ENCODE results near the gene PTK7. TPM values are rescaled to one million over a fixed set of nuclear protein-coding genes. Genes with fewer than 3 reads are reported as not detected.

Gene PTK7
- total and polyA plus RNA-seq, 2 experiments from 2014 or later = 127 to 162 TPM

GRCh38 chr6:43089874-43090558, 13.9 kb downstream of the PTK7 start:
- Histone ChIP-seq H3K27me3 (no peaks in the 10 kb centered on the region), H3K79me2 (peaks cover 93% of the 10 kb centered on the region), H3K27ac (peak overlapping the region; percentile 89), H4K20me1 (ENCODE audit: insufficient read depth, poor library complexity, severe bottlenecking) (peaks cover 14% of the 10 kb centered on the region), H3K4me1 (ENCODE audit: insufficient read depth) (peaks cover 42% of the 10 kb centered on the region), H2AFZ (no peak overlapping the region), H3K4me3 (no peak overlapping the region), H3K36me3 (replicated peaks; ENCODE audit: insufficient read depth, low read depth) (no peaks in the 10 kb centered on the region), H3K9me3 (ENCODE audit: low read depth) (no peaks in the 10 kb centered on the region), H3K9me2 (replicated peaks; ENCODE audit: insufficient read depth) (no peaks in the 10 kb centered on the region), H3K4me2 (peak overlapping the region; percentile 68)
- DNase-seq (ENCODE audit: low spot score) = peak; percentile 37
- 32% methylated on average over 8 of the region's 8 CpGs for WGBS (ENCODE audit: low lambda C conversion rate, missing lambda C conversion rate)
- TF ChIP-seq EZH2 (IDR thresholded peaks at IDR 0.05; ENCODE audit: borderline replicate concordance) = no peak
- no peak for TF ChIP-seq EZH2phosphoT487 (IDR thresholded peaks at IDR 0.05; ENCODE audit: low read depth, severe bottlenecking, unreplicated experiment)
- TF ChIP-seq, protein P1, sequence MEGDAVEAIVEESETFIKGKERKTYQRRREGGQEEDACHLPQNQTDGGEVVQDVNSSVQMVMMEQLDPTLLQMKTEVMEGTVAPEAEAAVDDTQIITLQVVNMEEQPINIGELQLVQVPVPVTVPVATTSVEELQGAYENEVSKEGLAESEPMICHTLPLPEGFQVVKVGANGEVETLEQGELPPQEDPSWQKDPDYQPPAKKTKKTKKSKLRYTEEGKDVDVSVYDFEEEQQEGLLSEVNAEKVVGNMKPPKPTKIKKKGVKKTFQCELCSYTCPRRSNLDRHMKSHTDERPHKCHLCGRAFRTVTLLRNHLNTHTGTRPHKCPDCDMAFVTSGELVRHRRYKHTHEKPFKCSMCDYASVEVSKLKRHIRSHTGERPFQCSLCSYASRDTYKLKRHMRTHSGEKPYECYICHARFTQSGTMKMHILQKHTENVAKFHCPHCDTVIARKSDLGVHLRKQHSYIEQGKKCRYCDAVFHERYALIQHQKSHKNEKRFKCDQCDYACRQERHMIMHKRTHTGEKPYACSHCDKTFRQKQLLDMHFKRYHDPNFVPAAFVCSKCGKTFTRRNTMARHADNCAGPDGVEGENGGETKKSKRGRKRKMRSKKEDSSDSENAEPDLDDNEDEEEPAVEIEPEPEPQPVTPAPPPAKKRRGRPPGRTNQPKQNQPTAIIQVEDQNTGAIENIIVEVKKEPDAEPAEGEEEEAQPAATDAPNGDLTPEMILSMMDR (IDR thresholded peaks at IDR 0.05; ENCODE audit: poor library complexity) = no peak

DNA sequence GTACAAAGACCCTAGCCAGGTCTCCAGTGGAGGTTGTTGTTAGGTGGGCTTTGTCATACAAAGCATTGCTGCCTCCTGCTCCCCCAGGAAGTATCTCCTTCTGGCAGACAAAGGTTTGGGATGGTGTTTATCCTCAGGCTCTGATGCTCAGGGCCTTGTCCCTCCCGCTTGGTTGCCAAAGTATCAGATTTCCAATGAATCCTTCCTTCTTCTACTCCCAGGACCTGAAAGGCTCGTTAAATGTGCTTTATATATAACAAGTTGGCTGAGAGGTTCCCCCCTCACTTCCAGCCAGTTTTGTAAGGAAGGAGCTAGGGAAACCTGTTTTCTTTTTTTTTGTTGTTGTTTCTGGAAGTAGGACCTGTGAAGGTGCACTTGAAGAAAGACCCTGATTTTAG, 14.4 kb downstream of the PTK7 start:
- no peaks in the 10 kb centered on the region for H3K36me3 ChIP-seq (replicated peaks; ENCODE audit: insufficient read depth, low read depth)
- peaks cover 93% of the 10 kb centered on the region for H3K79me2 ChIP-seq
- H4K20me1 ChIP-seq (ENCODE audit: insufficient read depth, poor library complexity, severe bottlenecking) = peaks cover 14% of the 10 kb centered on the region
- H3K27me3 ChIP-seq = no peaks in the 10 kb centered on the region
- WGBS (ENCODE audit: low lambda C conversion rate, missing lambda C conversion rate) = 10% methylated on average over 2 of the region's 2 CpGs
- H3K9me3 ChIP-seq (ENCODE audit: low read depth) = no peaks in the 10 kb centered on the region
- H3K4me1 ChIP-seq (ENCODE audit: insufficient read depth) = peaks cover 43% of the 10 kb centered on the region
- peak overlapping the region; percentile 68 for H3K4me2 ChIP-seq
- no peak for TF ChIP-seq EZH2 (IDR thresholded peaks at IDR 0.05; ENCODE audit: borderline replicate concordance)
- TF ChIP-seq, protein P1 (IDR thresholded peaks at IDR 0.05; ENCODE audit: poor library complexity) = no peak
- TF ChIP-seq EZH2phosphoT487 (IDR thresholded peaks at IDR 0.05; ENCODE audit: low read depth, severe bottlenecking, unreplicated experiment) = no peak
- H3K9me2 ChIP-seq (replicated peaks; ENCODE audit: insufficient read depth) = no peaks in the 10 kb centered on the region
- DNase-seq (ENCODE audit: low spot score) = peak; percentile 62
- H2AFZ ChIP-seq = no peak overlapping the region
- H3K4me3 ChIP-seq = no peak overlapping the region
- peak overlapping the region; percentile 89 for H3K27ac ChIP-seq

- no peaks in the 10 kb centered on the region for H3K27me3 ChIP-seq
- no peak overlapping the region for H2AFZ ChIP-seq
- H4K20me1 ChIP-seq (ENCODE audit: insufficient read depth, poor library complexity, severe bottlenecking) = peaks cover 14% of the 10 kb centered on the region
- WGBS (ENCODE audit: low lambda C conversion rate, missing lambda C conversion rate) = 63% methylated on average over 5 of the region's 5 CpGs
- no peaks in the 10 kb centered on the region for H3K36me3 ChIP-seq (replicated peaks; ENCODE audit: insufficient read depth, low read depth)
- DNase-seq (ENCODE audit: low spot score) = no peak
- H3K27ac ChIP-seq = peak overlapping the region; percentile 89
- H3K4me3 ChIP-seq = no peak overlapping the region
- TF ChIP-seq, protein P1 (IDR thresholded peaks at IDR 0.05; ENCODE audit: poor library complexity) = no peak
- TF ChIP-seq EZH2 (IDR thresholded peaks at IDR 0.05; ENCODE audit: borderline replicate concordance) = no peak
- no peak for TF ChIP-seq EZH2phosphoT487 (IDR thresholded peaks at IDR 0.05; ENCODE audit: low read depth, severe bottlenecking, unreplicated experiment)
- H3K9me2 ChIP-seq (replicated peaks; ENCODE audit: insufficient read depth) = no peaks in the 10 kb centered on the region
- peak overlapping the region; percentile 68 for H3K4me2 ChIP-seq
- H3K9me3 ChIP-seq (ENCODE audit: low read depth) = no peaks in the 10 kb centered on the region
- peaks cover 93% of the 10 kb centered on the region for H3K79me2 ChIP-seq
- H3K4me1 ChIP-seq (ENCODE audit: insufficient read depth) = peaks cover 48% of the 10 kb centered on the region
These were observed 14.9 kb downstream of the PTK7 start for GRCh38 chr6:43091020-43091419.

Measured in hepatocyte (in vitro differentiated cells).